ENCODE data around the gene WNT8A.

Gene WNT8A

DNA sequence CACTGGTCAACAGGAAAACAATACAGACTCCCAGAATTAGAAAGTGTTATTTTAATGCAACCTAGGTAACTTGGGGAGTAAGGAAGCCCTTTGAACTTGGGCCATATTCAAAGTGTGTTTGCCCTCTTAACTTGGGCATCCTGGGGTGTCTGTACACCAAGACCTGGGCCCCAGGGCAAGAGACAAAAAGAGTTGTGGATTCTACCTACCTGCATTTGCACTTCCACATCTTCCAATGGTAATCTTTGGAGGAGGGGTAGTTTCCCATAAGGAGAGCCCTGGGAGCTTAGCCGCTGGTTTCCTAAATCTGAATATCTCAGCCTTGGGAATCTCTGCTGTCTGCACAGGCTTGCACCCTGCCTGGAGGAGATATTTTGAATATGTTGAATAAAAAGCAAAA lies 8.5 kb downstream of the WNT8A start:
- DNase-seq: no peak

GRCh38 chr5:138093036-138093435 lies 9.2 kb downstream of the WNT8A start:
- DNase-seq: no peak

- DNase-seq: no peak
Observed at GRCh38 chr5:138095100-138095907, 11.5 kb downstream of the WNT8A start.

GRCh38 chr5:138096363-138096762 lies 12.5 kb downstream of the WNT8A start:
- DNase-seq: no peak

DNA sequence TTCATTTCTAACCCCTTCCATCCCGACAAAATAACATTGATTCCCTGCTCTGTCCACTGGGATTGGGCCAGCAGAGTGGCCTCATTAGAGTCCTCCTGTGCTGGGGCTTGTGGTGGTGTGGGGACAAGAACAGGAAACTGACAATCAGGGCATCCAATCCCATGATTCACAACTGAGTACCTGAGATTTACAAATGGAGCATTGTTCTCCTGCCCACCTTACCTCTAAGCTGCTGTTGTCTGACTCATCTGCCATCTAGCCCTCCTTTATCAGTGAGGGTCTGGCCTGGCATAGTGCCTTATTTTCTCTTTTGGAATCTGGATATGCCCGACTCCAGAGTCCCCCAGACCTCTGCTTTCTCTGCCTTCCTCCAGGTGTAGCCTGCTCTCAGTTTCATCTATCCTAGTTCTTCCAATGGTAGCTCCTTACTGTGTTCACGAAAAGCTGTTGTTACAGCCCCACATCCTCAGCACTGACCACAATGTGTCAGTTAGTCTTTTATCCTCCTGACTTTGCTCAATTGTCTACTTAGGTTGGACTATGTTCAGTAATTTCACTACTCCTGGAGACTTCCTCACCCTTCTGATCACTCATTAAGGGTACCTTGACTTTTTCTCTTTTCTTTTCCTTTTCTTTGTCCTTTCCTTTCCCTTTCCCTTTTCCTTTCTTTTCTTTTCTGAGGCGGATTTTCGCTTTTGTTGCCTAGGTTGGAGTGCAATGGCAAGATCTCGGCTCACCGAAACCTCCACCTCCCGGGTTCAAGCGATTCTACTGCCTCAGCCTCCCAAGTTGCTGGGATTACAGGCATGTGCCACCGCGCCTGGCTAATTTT lies 13.4 kb downstream of the WNT8A start:
- no peak for DNase-seq

- no peak for DNase-seq
Observed at GRCh38 chr5:138102454-138103318, 18.9 kb downstream of the WNT8A start.

GRCh38 chr5:138103319-138103637 lies 19.4 kb downstream of the WNT8A start:
- no peak for DNase-seq

GRCh38 chr5:138105709-138106108 lies 21.9 kb downstream of the WNT8A start:
- DNase-seq: no peak

GRCh38 chr5:138107213-138107612 lies 23.4 kb downstream of the WNT8A start:
- DNase-seq: no peak

GRCh38 chr5:138109463-138110265 lies 25.8 kb downstream of the WNT8A start:
- no peak for DNase-seq

- DNase-seq: no peak
Observed at GRCh38 chr5:138110266-138110963, 26.6 kb downstream of the WNT8A start.

DNA sequence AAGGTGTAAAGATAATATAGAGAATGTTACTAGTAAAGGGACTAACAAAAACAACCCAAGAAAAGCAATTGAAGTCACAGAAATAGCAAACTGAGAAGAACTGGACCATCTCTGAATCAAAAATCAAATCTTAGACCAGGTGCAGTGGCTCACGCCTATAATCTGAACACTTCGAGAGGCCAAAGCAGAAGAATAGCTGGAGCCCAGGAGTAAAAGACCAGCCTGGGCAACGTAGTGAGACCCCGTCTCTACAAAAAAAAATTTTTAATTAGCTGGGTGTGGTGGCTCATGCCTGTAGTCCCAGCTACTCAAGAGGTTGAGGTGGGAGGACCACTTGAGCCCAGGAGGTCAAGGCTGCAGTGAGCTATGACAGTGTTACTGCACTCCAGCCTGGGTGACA lies 27.3 kb downstream of the WNT8A start:
- no peak for DNase-seq

GRCh38 chr5:138111937-138112336 lies 28.1 kb downstream of the WNT8A start:
- no peak for DNase-seq

GRCh38 chr5:138115254-138115653 lies 31.4 kb downstream of the WNT8A start:
- DNase-seq: no peak

DNA sequence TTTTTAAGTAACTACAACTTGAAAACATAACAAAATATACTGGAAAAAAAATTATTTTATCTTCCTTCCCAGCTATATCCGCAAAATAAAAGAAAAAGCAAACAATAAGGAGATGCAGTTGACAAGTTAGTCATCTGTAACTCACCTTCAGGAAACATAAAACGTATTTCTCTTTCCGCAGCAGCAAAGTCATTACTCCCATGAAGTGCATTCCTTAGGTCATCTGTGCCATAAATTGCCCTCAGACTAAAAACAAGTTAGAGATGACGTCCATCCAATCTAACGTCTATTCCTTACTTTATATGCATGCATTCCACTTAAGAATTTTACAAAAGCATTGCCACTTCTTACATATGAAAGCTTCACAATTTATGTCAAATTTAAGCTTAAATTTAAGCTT lies 44.5 kb downstream of the WNT8A start:
- DNase-seq: no peak

DNA sequence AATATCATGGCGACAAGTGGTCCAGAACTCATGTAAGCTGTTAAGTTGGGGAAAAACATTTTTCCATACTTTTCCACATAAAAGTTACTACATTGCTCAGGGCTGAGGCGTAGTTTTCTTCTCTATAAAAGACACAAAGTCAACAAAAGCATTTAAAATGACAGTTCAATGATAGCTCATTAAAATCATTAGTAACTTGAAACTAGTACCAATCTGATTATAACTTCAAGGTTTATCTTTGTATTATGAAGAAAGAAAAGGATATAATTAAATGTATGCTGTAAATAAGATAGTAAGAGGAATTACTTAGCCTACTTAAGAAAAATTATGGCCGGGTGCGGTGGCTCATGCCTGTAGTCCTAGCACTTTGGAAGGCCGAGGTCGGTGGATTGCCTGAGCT lies 45.5 kb downstream of the WNT8A start:
- no peak for DNase-seq

GRCh38 chr5:138132543-138132942 lies 48.7 kb downstream of the WNT8A start:
- no peak for DNase-seq

DNA sequence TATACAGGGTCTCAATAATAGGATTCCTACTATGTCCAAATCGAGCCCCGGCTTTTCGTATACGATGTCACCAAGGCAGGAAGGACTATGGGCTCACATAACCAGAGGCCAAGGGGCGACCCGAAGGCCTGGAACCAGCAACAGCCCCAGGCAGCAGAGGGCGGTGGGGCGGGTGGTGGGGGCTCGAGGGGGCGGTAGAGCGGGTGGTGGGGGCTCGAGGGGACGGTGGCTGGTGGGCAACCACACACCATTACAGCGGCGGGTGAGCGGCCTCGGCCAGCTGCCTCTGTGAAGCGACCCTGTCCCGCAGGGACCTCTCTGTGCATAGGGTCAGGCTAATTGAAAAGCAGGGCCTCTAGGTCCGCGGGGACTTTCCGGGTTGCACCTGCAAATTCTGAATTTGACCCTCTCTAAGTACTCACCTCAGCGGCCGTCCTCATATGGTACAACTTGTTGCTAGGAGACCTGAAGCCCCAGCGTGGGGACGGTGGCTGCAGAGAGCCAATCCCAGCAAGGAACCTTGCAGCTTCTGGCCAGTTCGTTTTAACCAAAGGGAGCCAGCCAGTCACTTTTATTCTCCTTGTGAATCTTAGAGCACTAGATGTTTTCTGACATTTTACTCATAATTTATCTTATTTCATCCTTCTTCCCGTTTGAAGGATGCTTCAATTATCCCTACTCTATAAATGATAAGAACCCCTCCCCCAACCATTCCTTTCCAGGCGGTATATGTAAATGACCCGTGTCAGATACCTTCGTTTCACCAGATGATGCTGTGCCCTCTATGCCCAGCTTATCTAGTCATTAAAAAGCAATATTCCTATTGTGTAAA lies 55.3 kb downstream of the WNT8A start, which contains the start of gene NME5:
NME5 (minus strand) TSS at position 480 of the 832 bp plus-strand sequence. CDS start 648 bp downstream, outside the sequence.
- DNase-seq: peak; percentile 31

GRCh38 chr5:138139781-138140090 lies 55.9 kb downstream of the WNT8A start:
- no peak for DNase-seq

DNA sequence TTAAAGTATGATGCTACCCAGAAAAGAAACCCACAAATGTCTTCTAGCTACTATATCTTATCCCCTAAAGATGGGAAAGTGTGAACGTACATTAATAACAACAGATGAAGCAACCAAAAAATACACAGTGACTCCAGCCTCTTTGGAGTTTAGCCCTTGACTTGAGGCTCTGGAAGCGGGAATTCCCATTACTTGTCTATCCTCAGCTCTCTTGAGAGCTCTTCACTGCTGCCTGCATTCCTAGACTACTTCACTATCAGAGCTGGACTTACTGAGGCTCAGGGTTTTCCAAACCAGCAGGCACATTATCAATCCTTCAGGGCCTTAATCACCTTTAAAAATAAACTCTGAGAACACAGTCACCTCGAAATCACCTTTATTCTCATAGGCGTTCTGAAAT lies 56.4 kb downstream of the WNT8A start:
- no peak for DNase-seq

All from DMS 273 treated with DMSO at 0.1 percent for 48 hours (cell line).